ENCODE results near the gene LYG1. TPM values are rescaled to one million over a fixed set of nuclear protein-coding genes. Genes with fewer than 3 reads are reported as not detected.

Gene LYG1
- total and polyA plus RNA-seq, 2 of the 4 experiments (the other 2 are of a cell fraction), result 1.2 TPM; not detected in 1

DNA sequence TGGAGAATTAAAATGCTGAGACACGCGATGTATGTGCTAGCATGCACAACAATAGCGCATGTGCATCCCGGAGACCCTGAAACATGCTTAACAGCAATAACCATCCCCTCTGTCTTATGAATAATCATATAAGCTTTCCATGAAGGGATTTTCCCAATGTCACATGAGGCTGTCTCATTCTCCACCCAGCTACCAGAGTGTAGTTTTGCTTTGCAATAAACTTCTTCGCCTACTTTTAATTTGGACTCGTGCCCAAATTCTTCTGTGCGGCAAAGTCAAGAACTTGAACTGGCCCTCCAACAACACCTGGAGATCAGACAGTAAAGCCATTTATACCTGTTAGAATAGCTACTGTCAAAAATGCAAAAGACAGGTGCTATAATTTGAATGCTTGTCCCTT, 15.5 kb downstream of the LYG1 start:
- Histone ChIP-seq H3K9me1 (ENCODE audit: insufficient read depth, low read length) (no peaks in the 10 kb centered on the region), H3K27me3 (ENCODE audit: control insufficient read depth, insufficient read depth, low read length) (no peaks in the 10 kb centered on the region), H4K91ac (ENCODE audit: insufficient read depth, low read depth, low read length) (no peak overlapping the region), H3K4me3 (ENCODE audit: insufficient read depth, low read depth, low read length) (no peak overlapping the region), H2AK5ac (ENCODE audit: low read depth, low read length) (no peak overlapping the region), H2AFZ (replicated peaks; ENCODE audit: low read length, poor library complexity) (no peak overlapping the region), H3K9me3 (ENCODE audit: control insufficient read depth, insufficient read depth, low read length) (no peaks in the 10 kb centered on the region), H3K23ac (ENCODE audit: low read depth, low read length) (no peak overlapping the region), H4K20me1 (ENCODE audit: insufficient read depth, low read length) (no peaks in the 10 kb centered on the region), H3K36me3 (ENCODE audit: control insufficient read depth, insufficient read depth, low read length) (0 out of 2 replicates have a peak, but pooled peaks cover 2% of the 10 kb centered on the region), H3K4ac (ENCODE audit: low read depth, low read length) (no peak overlapping the region), H2BK5ac (ENCODE audit: low read depth, low read length, poor library complexity, severe bottlenecking) (no peak overlapping the region), H2BK15ac (ENCODE audit: low read depth, low read length) (no peak overlapping the region), H3K18ac (ENCODE audit: low read depth, low read length) (no peak overlapping the region), H3K14ac (replicated peaks; ENCODE audit: low read depth, low read length) (no peak overlapping the region), H3K27ac (ENCODE audit: insufficient read depth, low read length) (no peak overlapping the region), H3K79me1 (ENCODE audit: low read depth in 1 of 2, low read length in 2 of 2) (no peaks in the 10 kb centered on the region), H3K56ac (ENCODE audit: extremely low read depth, insufficient read depth, low read length) (no peak overlapping the region), H2BK120ac (ENCODE audit: low read depth, low read length) (no peak overlapping the region), H4K5ac (ENCODE audit: low read depth, low read length) (no peak overlapping the region), H2AK9ac (replicated peaks; ENCODE audit: low read depth, low read length, poor library complexity) (no peak overlapping the region), H4K8ac (ENCODE audit: low read depth in 2 of 2, low read length in 2 of 2) (no peak overlapping the region), H3K4me2 (ENCODE audit: low read depth, low read length) (no peak overlapping the region), H3K9ac (ENCODE audit: low read depth, low read length) (no peak overlapping the region), H2BK20ac (ENCODE audit: low read depth, low read length) (no peak overlapping the region), H3K4me1 (ENCODE audit: control insufficient read depth, insufficient read depth, low read length) (no peaks in the 10 kb centered on the region)
- in situ Hi-C loops (cut with MboI; ENCODE audit: low sequenced_read_pairs), result no loop called here
- ChIA-PET CTCF (no interaction called here), POLR2A (ENCODE audit: unreplicated experiment) (no interaction called here)
- dilution Hi-C loops (cut with HindIII; ENCODE audit: low sequenced_read_pairs, unreplicated experiment), result no loop called here
- BruUV-seq (replicated peaks), result no TSS peak
- WGBS, 2 experiments (ENCODE audit: extremely low coverage in 2 of 2, insufficient read length in 1 of 2), result no CpG with 5 or more reads among the region's 7 CpGs
- ATAC-seq (ENCODE audit: low read depth) (no peak), DNase-seq (no peak)
- TF ChIP-seq MAFK (IDR thresholded peaks at IDR 0.05; ENCODE audit: low read depth, low read length) (no peak), CHD1 (IDR thresholded peaks at IDR 0.05; ENCODE audit: low read depth, low read length) (no peak), CEBPB (IDR thresholded peaks at IDR 0.05; ENCODE audit: low read depth, low read length) (no peak), FOS (IDR thresholded peaks at IDR 0.05; ENCODE audit: low read depth, low read length) (no peak), RCOR1 (IDR thresholded peaks at IDR 0.05; ENCODE audit: insufficient replicate concordance, low read length) (no peak)
- TF ChIP-seq, protein P1, sequence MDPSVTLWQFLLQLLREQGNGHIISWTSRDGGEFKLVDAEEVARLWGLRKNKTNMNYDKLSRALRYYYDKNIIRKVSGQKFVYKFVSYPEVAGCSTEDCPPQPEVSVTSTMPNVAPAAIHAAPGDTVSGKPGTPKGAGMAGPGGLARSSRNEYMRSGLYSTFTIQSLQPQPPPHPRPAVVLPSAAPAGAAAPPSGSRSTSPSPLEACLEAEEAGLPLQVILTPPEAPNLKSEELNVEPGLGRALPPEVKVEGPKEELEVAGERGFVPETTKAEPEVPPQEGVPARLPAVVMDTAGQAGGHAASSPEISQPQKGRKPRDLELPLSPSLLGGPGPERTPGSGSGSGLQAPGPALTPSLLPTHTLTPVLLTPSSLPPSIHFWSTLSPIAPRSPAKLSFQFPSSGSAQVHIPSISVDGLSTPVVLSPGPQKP (IDR thresholded peaks at IDR 0.05; ENCODE audit: borderline replicate concordance, low read depth, low read length), result no peak
- TF ChIP-seq, protein P2, sequence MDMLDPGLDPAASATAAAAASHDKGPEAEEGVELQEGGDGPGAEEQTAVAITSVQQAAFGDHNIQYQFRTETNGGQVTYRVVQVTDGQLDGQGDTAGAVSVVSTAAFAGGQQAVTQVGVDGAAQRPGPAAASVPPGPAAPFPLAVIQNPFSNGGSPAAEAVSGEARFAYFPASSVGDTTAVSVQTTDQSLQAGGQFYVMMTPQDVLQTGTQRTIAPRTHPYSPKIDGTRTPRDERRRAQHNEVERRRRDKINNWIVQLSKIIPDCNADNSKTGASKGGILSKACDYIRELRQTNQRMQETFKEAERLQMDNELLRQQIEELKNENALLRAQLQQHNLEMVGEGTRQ (IDR thresholded peaks at IDR 0.05; ENCODE audit: low read depth, low read length), result no peak
- intact Hi-C loops (cut with micrococcal nuclease), result no loop called here

All from IMR-90 (cell line).